SKM-1 (cell line): ENCODE data around the gene RNF38.
"Not testable (repeated sequence)": the region's sequence is repeated elsewhere in the genome, so short reads cannot be mapped to it uniquely, and the experiment has no call there.

ENCODE experiments used
- DNase-seq: peaks from one replicate; lab custom pipeline; 2025; ENCODE audit not compliant: unreplicated experiment; lab: John Stamatoyannopoulos, UW

RNF38 gene

DNA sequence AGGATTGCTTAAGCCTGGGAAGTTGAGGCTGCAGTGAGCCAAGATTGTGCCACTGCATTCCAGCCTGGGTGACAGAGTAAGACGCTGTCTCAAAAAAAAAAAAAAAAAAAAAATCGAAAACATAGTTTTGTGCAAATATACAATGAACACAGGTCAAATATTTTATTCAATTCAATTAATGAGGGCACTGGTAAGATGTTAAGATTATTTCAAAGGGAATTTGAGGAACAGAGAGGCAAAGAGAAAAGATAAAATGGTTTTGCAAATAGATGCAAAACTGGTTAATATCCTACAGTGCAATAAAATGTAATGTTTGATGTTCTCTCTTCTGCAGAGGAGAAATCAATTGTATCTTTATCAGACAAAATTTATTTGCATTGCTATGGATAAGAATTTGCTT, 102.3 kb downstream of the RNF38 start:
- DNase-seq = no peak

DNA sequence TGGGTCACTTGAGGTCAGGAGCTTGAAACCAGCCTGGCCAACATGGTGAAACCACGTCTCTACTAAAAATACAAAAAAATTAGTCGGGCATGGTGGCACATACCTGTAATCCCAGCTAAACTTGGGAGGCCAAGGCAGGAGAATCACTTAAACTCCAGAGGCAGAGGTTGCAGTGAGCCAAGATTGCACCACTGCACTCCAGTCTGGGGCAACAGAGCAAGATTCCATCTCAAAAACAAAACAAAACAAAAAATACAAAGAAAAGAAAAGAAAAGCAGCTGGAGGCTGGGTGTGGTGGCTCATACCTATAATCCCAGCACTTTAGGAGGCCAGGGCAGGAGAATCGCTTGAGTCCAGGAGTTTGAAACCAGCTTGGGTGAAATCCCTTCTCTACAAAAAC, 105.1 kb downstream of the RNF38 start:
- DNase-seq = not testable (repeated sequence)

DNA sequence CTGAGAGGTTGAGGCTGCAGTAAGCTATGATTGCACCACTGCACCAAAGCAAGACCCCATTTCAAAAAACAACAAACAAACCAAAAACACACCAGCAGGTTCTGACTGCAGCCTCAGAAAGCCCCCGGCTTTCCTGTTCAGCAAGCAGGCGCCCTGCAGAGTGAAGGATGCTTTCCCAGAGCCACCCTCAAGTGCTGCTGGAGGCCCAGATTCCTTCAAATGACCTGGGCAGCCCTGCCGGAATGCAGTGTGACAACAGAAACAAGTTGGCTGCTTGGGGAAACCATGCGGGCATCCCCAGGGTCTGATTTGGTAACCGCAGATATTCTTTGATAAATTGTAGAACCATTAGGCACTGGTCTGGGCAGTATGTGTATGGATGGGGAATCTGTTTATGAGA, 106.2 kb downstream of the RNF38 start:
- DNase-seq = no peak

DNA sequence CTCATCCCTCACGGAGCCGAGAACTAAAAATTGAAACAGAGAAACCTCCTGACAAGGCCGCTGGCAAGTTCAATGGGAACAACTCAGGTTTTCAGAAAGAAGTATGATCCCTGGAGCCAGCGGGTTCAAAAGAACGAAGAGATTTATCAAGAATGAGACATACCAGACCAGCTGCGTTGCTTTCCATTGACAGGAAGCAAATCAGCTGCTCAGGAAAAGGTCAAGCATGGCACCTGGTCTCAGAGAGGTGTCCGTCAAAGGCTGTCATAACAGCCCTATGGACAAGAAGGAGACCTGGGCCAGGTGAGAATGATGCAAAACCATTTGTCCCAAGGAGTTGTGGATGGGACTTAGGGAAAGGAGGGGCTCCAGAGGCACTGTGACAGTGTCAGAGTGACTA, 106.9 kb downstream of the RNF38 start:
- no peak for DNase-seq

DNA sequence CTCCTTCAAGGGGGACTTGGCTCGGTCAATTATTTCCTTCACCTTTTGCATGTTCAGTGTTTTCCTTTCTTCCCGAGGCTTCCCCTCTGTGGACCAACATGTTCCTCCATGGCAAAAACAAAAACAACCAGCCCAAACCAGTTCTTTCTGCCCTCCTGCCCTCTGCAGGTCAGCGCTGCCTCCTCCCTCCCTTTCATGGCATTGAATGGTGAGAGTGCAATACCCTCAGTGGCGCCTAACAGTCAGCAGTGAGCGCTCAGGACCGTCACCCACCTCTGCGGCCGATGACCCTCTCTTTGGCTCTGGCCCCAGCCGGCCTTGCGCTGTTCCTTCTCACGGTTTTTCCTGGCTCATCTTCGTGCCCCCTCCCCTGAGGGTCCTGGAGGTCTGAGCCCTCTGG, 107.4 kb downstream of the RNF38 start:
- DNase-seq = no peak

DNA sequence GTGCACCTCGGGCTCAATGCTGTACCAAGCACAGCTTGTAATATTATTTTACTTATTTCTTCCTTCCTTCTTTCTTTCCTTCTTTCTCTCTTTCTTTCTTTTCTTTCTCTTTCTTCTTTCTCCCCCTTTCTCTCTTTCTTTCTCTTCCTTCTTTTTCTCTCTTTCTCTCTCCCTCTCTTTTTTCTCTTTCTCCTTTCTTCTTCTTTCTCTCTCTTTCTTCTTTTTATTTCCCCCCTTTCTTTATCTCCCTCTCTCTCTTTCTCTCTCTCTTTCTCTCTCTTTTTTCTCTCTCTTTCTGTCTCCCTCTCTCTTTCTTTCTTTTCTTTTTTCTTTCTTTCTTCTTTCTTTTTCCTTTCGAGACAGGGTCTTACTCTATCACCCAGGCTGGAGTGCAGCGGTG, 109.1 kb downstream of the RNF38 start:
- no peak for DNase-seq

DNA sequence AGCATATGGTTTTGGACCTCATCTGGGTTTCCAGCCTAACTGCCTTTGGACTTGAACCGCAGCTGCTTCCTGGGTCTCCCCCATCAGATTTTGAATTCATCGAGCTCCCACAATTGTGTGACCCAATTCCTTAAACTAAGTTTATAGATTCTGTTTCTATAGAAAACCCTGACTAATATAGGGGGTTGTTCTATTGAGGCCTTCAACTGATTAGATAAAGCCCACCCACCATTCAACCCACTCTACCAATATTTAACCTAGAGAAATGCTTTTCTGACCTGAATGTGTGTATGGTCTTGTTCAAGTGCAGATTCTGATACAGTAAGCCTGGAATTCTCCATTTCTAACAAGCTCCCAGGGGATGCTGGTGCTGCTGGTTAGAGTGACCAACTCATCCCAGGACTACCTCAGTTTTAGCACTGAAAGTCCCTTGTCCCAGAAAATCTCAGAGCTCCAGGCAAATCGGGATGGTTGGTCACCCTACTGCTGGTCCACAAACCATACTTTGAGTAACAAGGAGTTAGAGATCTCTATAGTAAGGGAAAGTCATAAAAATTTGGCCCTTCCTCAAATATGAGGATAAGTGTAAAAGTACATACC, 110.1 kb downstream of the RNF38 start:
- DNase-seq = no peak

DNA sequence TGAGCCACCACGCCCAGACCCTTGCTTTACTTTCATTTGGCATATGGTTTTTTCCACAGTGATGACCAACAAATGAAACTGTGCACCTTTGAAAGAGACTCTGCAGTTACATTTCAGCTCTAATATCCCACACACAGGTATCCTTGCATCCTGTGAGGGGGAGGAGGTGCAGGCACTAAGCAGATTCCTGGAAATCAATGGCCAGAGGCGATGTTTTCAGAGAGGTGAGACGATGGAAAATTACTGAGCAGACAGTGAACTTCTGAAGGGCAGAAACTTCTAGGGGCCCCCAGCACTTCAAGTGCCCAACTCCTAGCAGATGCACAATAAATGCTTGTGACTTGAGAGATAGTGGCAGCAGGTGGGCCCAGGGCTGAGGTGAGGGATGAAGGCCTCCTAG, 112.0 kb downstream of the RNF38 start:
- DNase-seq = no peak
